ENCODE measurements around the gene CCDC198.

Gene CCDC198

DNA sequence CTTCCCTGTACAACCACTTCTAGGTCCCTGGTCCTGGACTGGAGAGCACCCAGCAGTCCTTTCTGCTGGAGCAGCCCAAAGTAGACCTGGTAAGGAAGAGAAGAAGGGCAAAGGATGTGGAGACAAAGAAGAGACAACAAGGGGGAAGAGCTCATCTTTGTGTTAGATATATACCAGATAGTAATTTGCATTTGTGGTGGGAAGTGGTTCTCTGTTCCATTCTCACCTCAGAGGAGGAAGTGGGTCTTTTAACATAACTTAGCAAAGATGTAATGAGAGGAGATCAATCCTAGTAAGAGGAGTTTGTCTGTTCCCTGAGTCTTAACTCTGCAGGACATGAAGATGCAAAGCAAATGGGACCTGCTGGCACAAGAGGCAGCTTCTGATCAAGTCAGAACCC is 8.0 kb downstream of the CCDC198 start:
- H3K4me3 Mint-ChIP-seq, result no peak overlapping the region
- H3K27me3 Mint-ChIP-seq, result no peaks in the 10 kb centered on the region
- no peaks in the 10 kb centered on the region for H3K9me3 Mint-ChIP-seq
- H3K36me3 Mint-ChIP-seq, result no peaks in the 10 kb centered on the region
- H3K4me1 Mint-ChIP-seq, result no peaks in the 10 kb centered on the region
- H3K27ac Mint-ChIP-seq, result no peak overlapping the region
- ATAC-seq, result peak; percentile 86

DNA sequence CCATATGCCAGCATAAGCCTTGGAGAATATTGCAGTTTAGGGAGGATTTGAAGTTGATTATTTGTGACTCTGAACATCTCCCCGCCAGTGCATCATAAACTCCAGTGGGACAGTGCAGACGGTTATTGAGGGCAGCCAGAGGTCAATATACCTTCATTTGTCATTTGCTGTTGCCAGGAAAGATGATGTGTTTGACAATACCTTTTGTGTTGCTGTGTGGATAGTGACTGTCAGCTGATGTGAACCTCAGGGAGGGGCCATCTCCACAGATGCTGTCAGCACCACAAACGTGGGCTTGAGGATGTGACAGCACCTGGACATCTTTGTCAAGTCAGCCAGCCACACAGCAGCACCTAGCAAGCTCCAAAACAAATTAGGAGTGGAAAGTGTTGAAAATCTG is 11.5 kb downstream of the CCDC198 start:
- H3K9me3 Mint-ChIP-seq, result no peaks in the 10 kb centered on the region
- no peak for ATAC-seq
- no peak overlapping the region for H3K4me3 Mint-ChIP-seq
- no peaks in the 10 kb centered on the region for H3K36me3 Mint-ChIP-seq
- no peak overlapping the region for H3K27ac Mint-ChIP-seq
- H3K4me1 Mint-ChIP-seq, result no peaks in the 10 kb centered on the region
- no peaks in the 10 kb centered on the region for H3K27me3 Mint-ChIP-seq

DNA sequence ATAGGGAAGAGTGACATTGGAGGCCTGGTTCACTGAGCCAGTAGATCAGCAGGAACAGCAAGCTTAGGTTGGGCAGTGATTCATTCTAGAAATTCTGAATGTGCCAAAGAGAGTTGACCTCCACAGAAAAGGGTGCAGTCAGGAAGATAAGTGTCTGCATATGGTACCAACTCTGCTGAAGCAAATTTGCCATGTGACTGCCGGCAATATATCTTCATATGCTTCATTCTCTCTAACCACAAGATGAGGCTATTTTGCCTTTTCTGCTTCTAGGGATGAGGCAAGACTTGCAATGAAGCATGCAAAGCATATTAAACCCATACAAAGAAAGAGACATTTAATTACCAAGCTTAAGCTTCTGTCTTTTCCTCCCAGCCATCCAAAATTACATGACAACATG is 13.6 kb downstream of the CCDC198 start:
- H3K9me3 Mint-ChIP-seq, result no peaks in the 10 kb centered on the region
- no peak overlapping the region for H3K27ac Mint-ChIP-seq
- H3K27me3 Mint-ChIP-seq, result no peaks in the 10 kb centered on the region
- H3K4me3 Mint-ChIP-seq, result no peak overlapping the region
- H3K4me1 Mint-ChIP-seq, result no peaks in the 10 kb centered on the region
- H3K36me3 Mint-ChIP-seq, result no peaks in the 10 kb centered on the region
- ATAC-seq, result no peak

DNA sequence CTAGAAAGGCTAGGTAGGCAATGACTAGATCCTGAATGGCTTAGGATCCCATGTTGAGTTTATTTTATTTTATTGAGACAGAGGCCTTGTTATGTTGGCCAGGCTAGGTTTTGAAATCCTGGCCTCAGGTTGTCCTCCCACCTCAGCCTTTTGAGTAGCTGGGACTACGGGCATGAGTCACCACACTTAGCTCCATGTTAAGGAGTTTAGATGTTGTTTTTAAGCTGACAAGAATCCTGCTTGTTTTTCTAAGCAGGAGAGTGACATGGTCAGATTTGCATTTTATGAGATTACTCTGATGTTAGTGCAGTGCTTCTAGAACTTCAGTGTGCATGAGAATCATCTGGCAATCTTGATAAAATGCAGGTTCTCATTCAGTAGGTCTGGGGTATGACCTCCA is 14.5 kb downstream of the CCDC198 start:
- Mint-ChIP-seq H3K4me1 (no peaks in the 10 kb centered on the region), H3K9me3 (no peaks in the 10 kb centered on the region), H3K27me3 (peaks cover 2% of the 10 kb centered on the region), H3K4me3 (no peak overlapping the region), H3K27ac (no peak overlapping the region), H3K36me3 (no peaks in the 10 kb centered on the region)
- ATAC-seq, result no peak

DNA sequence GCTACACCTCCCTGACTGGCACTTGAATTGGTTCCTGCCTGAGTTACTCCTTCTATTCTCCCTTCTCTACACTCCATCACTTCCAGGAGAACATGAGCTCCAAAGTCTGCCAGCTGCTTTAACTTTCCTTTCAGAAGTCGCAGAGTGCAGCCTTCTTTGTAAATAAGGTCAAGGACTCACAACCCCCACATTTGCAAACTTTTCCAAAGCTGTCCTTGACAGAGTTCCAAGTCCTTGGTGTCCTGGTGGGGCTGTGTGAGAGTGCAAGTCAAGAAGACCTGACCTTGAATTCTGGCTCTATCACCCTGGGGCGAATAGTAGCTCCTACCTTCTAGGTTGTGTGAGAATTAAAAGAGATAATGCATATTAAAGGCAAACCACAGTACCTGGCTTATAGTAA is 15.6 kb downstream of the CCDC198 start:
- Mint-ChIP-seq H3K27me3 (peaks cover 10% of the 10 kb centered on the region), H3K27ac (no peak overlapping the region), H3K4me1 (no peaks in the 10 kb centered on the region)

DNA sequence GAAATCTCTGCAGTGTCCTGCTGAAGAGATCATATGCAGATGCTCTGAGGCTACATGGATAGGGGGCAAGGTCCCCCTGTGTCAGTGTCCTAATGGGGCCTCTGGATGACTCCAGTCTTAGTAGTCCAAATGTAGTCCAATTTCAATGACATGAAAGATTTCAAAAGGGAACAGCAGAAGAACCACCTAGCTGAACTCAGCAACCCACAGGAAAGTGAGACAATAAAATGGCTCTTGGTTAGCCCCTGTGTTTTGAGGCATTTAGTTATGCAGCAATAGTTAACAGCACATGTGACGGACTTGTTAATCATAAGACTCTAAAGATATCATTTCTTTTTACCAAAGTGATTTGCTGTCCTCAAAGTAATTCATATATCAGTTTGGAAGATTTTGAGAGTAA is 22.7 kb downstream of the CCDC198 start:
- Mint-ChIP-seq H3K4me3 (no peak overlapping the region), H3K36me3 (no peaks in the 10 kb centered on the region), H3K4me1 (no peaks in the 10 kb centered on the region), H3K9me3 (no peaks in the 10 kb centered on the region), H3K27ac (no peak overlapping the region), H3K27me3 (peaks cover 10% of the 10 kb centered on the region)
- ATAC-seq, result no peak

More for the DNA sequence above, 15.6 kb downstream of the CCDC198 start:
- no peaks in the 10 kb centered on the region for H3K9me3 Mint-ChIP-seq
- no peak overlapping the region for H3K4me3 Mint-ChIP-seq
- no peaks in the 10 kb centered on the region for H3K36me3 Mint-ChIP-seq
- ATAC-seq, result no peak

DNA sequence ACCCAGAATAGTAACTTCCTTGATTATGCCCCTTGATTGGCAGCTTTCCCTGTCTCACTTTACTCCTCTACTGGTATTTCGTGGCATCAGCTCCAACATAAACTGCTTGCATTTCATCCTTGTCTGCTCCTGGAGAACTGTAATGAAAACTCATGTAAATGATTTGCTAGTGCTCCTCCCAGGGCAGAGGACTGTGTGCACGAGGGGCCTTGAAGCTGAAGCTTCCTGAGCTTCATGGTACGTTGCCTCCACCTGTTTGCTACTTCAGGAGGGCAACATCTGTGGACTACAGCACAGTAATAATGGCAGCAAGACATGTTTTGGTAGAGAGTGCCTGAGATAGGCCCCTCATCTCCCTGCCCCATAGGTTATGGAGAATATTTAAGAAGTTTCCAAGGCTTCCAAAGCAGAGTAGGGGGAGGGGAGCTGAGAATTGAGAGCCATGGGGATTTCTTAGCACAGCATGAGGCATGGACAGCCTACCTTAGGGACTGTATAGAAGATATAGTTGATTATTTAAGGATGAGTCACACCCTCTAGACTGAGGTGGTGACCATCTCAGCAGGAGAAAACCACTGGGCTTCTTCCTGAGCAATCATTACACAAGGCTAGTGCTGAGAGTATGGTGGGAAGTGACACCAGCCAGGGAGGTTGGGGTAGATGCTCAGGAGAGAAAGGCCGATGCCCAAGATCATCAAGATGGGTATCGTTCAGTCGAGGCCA is 29.5 kb downstream of the CCDC198 start:
- Mint-ChIP-seq H3K27me3 (no peaks in the 10 kb centered on the region), H3K4me1 (peaks cover 19% of the 10 kb centered on the region), H3K27ac (no peak overlapping the region), H3K9me3 (no peaks in the 10 kb centered on the region), H3K36me3 (no peaks in the 10 kb centered on the region), H3K4me3 (no peak overlapping the region)
- no peak for ATAC-seq

DNA sequence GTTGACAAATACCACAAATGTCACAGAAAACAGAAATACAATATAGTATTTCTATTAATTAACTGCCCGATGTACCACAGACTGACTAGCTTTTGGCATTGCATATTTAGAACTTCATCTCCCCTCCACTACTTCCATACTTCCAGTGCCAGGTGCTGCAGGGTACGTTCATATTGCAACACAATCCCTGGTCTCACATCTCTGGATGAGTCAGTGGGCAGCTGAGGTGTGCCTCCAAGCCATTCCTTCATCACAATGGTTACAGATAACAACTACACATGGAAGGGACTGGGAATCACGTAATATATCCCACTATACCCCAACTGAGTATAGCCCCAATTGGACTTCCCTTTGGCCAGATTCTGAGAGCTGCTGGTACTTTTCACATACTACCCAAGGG is 31.1 kb downstream of the CCDC198 start:
- peaks cover 19% of the 10 kb centered on the region for H3K4me1 Mint-ChIP-seq
- no peak for ATAC-seq
- H3K4me3 Mint-ChIP-seq, result no peak overlapping the region
- H3K36me3 Mint-ChIP-seq, result no peaks in the 10 kb centered on the region
- no peak overlapping the region for H3K27ac Mint-ChIP-seq
- H3K9me3 Mint-ChIP-seq, result no peaks in the 10 kb centered on the region
- H3K27me3 Mint-ChIP-seq, result no peaks in the 10 kb centered on the region

DNA sequence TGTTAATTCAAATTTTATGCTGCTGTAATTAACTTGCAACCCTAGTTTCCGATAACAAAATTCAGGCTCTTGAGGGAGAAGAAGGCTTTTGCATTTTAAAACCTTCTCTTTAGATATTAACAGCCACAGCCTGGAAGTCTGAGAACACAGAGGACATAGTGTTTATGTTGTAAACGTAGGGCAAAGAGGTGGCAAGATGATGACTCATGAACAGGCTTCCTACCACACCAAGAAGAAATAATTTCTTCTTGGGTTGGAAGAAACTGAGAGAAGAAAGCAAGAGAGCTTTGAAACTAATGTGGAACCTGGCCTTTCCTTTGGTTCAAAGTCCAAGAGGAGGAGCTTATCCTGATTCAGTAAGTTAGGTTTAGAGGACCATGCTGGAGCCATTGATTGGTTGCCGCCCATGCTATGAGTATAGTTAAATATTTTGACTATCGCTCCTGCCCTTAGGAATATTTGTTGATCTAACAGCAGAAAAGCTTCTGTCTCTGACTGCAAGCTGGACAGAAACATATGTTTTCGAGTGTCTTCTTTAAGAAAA is 31.8 kb downstream of the CCDC198 start:
- no peak overlapping the region for H3K4me3 Mint-ChIP-seq

DNA sequence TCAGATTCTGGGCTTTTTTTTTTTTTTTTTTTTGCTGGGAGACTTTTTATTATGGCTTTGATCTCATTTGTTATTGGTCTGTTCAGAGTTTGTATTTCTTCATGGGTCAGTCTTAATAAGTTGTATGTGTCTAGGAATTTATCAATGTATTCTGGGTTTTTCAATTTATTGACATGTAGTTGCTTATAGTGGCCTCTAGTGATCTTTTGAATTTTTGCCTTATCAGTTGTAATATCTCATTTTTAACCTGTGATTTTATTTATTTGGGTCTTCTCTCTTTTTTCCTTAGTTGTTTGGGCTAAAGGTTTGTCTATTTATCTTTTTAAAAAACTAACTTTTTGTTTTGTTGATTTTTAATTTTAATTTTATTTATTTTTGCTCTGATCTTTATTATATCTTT is 57.7 kb downstream of the CCDC198 start:
- H3K9me3 Mint-ChIP-seq, result peaks cover 9% of the 10 kb centered on the region
- no peaks in the 10 kb centered on the region for H3K36me3 Mint-ChIP-seq
- H3K27ac Mint-ChIP-seq, result no peak overlapping the region
- H3K4me1 Mint-ChIP-seq, result no peaks in the 10 kb centered on the region
- no peak for ATAC-seq
- no peak overlapping the region for H3K4me3 Mint-ChIP-seq
- H3K27me3 Mint-ChIP-seq, result peaks cover 10% of the 10 kb centered on the region

More for the DNA sequence above, 31.8 kb downstream of the CCDC198 start:
- Mint-ChIP-seq H3K36me3 (no peaks in the 10 kb centered on the region), H3K9me3 (no peaks in the 10 kb centered on the region), H3K27ac (no peak overlapping the region), H3K4me1 (peaks cover 19% of the 10 kb centered on the region), H3K27me3 (no peaks in the 10 kb centered on the region)
- no peak for ATAC-seq

DNA sequence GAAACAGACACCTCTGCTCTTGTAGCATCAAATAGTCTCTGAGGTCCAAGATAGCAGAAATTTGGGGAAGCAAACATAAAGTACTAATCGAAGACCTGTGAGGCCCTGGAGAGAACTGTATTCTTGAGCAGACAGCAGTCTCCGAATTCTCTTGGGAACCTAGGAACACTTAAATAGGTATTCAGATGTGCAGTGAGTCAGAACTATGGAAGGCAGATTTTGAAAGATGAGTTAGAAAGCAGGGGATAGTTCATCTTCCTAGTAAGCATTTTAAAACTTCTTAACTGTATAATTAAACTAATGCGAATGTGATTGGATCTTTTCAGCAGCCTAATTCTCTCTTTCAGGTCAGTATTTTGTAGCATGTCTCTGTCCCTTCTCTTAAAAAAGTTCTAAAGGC is 72.7 kb downstream of the CCDC198 start:
- no peaks in the 10 kb centered on the region for H3K27me3 Mint-ChIP-seq
- no peak for ATAC-seq

DNA sequence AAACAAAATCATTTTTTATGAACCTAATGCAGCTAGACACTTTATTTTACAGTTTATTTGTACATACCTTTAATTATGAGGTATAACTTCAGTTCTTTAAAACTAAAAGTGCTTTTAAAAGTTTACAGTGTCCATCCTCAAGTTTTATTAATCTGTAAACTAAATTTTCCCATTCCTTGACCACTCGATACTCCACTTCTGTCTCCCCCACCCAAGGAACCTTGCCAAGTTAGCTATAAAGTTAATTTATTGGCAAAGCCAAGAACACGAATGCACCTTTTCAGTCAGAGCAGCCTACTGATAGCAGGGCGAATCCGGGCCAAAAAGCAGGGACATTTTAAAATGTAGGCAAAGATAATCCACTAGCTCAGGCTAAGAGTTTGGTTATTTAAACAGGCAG is 73.6 kb downstream of the CCDC198 start:
- Mint-ChIP-seq H3K4me3 (no peak overlapping the region), H3K36me3 (no peaks in the 10 kb centered on the region), H3K9me3 (no peaks in the 10 kb centered on the region), H3K27ac (no peak overlapping the region), H3K4me1 (no peaks in the 10 kb centered on the region), H3K27me3 (no peaks in the 10 kb centered on the region)
- no peak for ATAC-seq

More for the DNA sequence above, 72.7 kb downstream of the CCDC198 start:
- H3K36me3 Mint-ChIP-seq, result no peaks in the 10 kb centered on the region
- no peaks in the 10 kb centered on the region for H3K9me3 Mint-ChIP-seq
- H3K27ac Mint-ChIP-seq, result no peak overlapping the region
- no peaks in the 10 kb centered on the region for H3K4me1 Mint-ChIP-seq
- H3K4me3 Mint-ChIP-seq, result no peak overlapping the region
